Cerebellar nuclear complex (tissue), 1 donor: ENCODE results near the gene PDGFRA.
"Not testable (repeated sequence)": the region's sequence is repeated elsewhere in the genome, so short reads cannot be mapped to it uniquely, and the experiment has no call there.

Experiments used
- DNase-seq, 2 experiments: peaks; one replicate each; lab custom pipeline; 2025; lab: John Stamatoyannopoulos, UW

Gene PDGFRA

GRCh38 chr4:54227256-54228055 is 1.6 kb upstream of the PDGFRA start:
- no peak for DNase-seq

DNA sequence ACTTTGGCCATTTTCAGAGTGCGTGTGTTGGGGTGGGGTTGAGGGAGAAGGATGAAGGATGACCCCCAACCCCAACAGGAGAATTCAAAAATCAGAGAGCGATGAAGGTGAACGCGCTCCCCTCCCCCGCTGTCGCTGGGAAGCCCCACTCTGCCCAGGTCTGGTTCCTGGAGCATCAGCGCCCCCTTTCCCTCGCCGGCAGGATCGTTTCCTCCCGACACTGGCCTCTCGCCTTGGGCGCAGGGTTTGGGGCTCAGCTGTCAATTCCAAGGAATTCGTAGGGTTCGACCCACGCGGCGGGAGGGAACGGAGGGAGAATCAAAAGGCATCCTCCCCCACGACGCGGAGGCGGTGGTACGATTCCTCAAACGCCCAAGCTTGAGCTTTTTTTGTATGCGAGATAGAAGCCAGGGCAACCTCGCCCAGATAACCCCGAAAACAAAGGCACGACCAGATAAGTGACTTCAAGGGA is 1.0 kb upstream of the PDGFRA start:
- no peak for DNase-seq

DNA sequence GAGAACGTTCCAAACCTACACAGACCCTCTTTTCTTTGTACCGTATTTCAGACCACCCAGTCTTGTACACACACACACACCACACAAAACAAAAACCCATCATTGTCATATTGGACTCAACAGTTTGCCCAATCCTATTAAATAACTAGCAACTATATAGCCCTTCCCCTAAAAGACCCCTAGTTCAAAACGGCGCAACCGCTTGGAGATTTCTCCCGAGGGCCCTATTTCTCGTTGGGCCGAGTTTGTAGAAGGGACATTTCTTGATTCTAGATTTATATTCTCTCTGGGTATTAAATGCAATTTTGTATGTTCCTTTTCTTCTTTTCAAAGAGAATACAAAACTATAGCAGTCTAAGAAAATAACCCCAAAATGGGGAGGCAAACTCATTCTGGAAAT is 547 bp upstream of the PDGFRA start:
- DNase-seq, result no peak

DNA sequence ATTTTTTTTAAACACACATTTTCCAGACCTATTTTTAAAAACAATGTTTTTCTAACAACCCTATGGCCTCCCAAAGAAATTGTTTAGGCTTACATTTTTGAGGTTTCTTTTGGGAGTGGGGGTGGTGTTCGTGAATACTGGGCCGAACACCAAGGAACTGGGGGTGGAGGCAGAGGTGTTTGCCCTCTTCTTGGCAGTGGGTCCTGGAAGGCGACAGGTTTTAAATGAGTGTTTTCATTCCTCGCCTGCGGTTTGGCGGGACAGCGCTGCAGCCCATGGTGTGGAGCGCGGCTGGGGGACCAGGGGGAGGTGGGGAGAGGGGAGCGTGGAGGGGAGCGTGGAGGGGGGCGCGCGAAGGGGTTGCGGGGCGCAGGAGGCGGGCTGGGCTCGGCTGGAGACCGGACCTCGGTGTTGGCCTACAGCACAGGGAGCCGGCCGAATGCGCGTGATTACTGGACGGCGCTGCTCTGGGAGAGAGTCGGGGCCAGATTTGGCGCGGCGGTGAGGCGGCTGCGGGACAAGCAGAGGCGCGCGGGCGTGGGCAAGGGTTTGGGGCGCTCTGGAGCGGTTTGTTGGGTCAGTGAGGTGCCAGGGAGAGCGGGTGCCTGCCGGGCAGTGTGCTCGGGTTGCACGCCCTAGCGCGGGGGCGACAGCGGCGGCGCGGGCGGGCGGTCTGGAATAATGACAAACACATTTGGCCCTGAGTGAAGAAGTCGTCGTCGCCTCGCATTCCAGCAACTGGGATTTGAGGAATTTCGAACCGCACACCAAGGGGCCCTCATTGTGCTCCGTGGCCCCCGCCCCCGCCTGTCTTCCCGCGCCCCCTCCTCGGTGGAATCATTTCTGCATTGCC is 764 bp downstream of the PDGFRA start:
- DNase-seq, result no peak

- no peak for DNase-seq
These were observed 1.7 kb downstream of the PDGFRA start for GRCh38 chr4:54230484-54231418.

GRCh38 chr4:54231419-54231767 is 2.3 kb downstream of the PDGFRA start:
- no peak for DNase-seq

GRCh38 chr4:54231768-54232688 is 2.9 kb downstream of the PDGFRA start:
- no peak for DNase-seq

- no peak for DNase-seq
These were observed 4.2 kb downstream of the PDGFRA start for GRCh38 chr4:54233277-54233696.

DNA sequence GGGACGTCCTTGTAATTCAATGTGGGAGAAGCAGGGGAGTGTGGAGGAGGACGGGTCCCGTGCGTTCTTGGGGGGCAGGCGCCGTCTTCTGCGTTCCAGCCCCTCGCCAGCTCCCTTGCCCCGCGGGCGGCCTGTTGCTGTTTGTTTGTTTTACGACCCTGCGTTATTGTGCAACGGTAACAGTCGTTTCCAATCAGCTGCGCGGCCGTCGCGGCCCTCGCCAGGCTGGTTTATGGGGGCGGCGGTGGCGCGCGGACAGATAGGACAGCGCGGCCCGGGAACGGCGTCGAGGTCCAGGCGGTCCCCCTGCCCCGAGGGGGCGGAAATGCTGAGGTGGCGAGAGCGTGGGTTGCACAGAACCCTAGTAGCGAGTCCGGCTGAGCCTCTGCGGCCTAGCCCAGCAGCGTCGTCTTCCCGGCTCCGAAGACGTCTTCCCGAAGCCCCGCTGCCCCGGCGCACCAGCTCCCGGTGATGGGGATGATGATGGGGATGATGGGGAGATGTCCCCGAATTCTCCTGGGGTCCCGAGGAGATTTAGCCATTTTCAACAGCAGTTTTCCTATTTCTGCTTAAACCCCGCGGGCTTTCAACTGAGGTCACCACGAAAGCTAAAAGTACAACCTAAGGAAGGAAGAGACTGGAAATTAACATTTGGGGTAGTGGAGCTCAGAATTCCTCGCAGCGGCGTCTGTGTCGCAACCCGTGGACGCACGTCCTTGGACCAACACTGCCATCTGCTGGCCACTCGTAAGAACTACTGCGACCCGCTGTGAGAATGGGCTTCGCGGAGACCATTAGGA is 4.8 kb downstream of the PDGFRA start:
- no peak for DNase-seq

GRCh38 chr4:54234497-54235205 is 5.6 kb downstream of the PDGFRA start:
- DNase-seq, result no peak

DNA sequence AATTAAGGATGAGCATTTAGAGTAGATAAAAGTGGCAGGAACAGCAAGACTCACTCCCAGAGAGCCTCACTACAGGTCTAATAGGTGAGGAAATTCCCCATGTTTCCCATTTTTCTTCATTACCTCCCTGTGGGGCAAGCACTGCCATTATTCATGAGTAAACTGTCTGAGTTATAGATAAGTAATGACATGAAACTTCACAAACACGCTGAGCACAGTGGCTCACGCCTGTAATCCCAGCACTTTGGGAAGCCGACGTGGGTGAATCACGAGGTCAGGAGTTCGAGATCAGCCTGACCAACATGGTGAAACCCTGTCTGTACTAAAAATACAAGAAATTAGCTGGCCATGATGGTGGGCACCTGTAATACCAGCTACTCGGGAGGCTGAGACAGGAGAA is 7.2 kb downstream of the PDGFRA start:
- DNase-seq, result not testable (repeated sequence)

DNA sequence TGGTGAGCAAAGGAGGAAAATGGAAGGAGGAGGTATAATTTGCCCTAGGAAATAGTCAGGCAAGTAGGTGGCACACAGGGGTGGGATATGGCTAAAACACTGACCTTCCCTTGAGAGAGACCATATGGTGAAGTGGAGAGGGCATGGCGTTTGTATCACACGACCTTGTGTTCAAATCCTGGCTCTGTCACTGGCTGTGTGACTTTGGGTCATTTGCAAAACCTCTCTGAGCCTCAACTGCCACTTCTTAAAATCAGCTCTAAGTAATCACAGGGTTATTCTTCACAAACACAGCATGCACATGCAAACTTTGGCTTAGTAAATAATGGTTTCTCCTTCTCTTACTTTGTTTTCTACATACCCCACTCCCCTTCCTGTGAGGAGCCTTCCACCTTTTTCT is 8.7 kb downstream of the PDGFRA start:
- no peak for DNase-seq

GRCh38 chr4:54238389-54238788 is 9.3 kb downstream of the PDGFRA start:
- DNase-seq, result no peak

DNA sequence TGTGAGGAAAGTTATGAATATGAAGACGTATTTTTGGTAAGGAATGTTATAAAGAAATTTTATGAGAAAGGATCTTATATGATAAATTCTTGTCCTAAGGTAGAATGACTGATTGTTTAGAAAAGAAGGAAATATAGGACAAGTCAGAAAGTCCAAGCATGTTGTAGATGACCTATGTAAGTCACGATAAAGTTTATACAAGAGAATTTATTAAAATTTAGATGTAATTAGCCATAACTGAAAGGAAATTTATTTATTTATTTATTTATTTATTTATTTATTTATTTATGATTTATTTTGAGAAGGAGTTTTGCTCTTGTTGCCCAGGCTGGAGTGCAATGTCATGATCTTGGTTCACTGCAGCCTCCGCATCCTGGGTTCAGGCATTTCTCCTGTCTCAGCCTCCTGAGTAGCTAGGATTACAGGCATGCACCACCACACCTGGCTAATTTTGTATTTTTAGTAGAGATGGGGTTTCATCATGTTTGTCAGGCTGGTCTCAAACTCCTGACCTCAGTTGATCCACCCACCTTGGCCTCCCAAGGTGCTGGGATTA is 12.3 kb downstream of the PDGFRA start:
- not testable (repeated sequence) for DNase-seq

DNA sequence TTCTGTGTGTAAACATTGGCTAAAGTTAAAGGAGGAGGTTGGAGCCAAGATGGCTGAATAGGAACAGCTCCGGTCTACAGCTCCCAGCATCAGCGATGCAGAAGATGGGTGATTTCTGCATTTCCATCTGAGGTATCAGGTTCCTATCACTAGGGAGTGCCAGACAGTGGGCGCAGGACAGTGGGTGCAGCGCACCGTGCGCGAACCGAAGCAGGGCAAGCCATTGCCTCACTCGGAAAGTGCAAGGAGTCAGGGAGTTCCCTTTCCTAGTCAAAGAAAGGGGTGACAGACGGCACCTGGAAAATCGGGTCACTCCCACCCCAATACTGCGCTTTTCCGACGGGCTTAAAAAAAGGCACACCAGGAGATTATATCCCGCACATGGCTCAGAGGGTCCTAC is 14.4 kb downstream of the PDGFRA start:
- DNase-seq, result not testable (repeated sequence)

DNA sequence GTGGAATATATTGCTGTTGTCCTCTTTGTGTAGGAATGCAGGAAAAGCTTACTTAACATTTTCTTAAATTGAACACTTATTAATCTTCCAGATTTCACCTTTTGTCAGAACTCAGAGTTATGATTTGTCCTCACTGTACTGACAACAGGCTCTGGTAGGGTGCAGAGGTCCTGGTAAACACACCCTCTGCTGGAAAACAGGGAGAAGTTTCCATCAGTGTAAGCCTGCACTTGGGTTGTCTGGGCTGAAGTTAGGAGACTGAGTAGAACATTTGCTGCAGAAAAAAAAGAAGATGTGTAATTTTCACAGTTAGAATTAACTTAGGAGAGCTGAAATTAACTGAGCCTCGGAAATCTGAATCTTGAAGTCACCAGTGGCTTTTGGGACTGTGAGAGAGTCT is 23.2 kb downstream of the PDGFRA start:
- not testable (repeated sequence) for DNase-seq

GRCh38 chr4:54254116-54254914 is 25.2 kb downstream of the PDGFRA start:
- DNase-seq, result no peak

- no peak for DNase-seq
These were observed 25.8 kb downstream of the PDGFRA start for GRCh38 chr4:54254915-54255246.
